GM21528 (cell line): ENCODE data around the gene IL1RL2.

Experiments
- ATAC-seq: cut with Tn5 transposase; IDR thresholded peaks from one replicate; pipeline ENCODE4 v1.9.1; 2021; ENCODE audit warnings: mild to moderate bottlenecking, moderate library complexity; ENCODE audit not compliant: unreplicated experiment, low FRiP score

IL1RL2 gene

GRCh38 chr2:102155703-102156515, 30.9 kb upstream of the IL1RL2 start:
- ATAC-seq, result no peak

GRCh38 chr2:102158011-102158755, 28.6 kb upstream of the IL1RL2 start:
- no peak for ATAC-seq

GRCh38 chr2:102159295-102159694, 27.5 kb upstream of the IL1RL2 start:
- ATAC-seq, result no peak

GRCh38 chr2:102166189-102166845, 20.5 kb upstream of the IL1RL2 start:
- ATAC-seq, result no peak

GRCh38 chr2:102168026-102168771, 18.6 kb upstream of the IL1RL2 start:
- no peak for ATAC-seq

GRCh38 chr2:102171946-102172345, 14.9 kb upstream of the IL1RL2 start:
- ATAC-seq, result no peak

- no peak for ATAC-seq
These were observed 14.1 kb upstream of the IL1RL2 start for GRCh38 chr2:102172745-102173144.

GRCh38 chr2:102176172-102176571, 10.7 kb upstream of the IL1RL2 start:
- no peak for ATAC-seq

- ATAC-seq, result no peak
These were observed 8.9 kb upstream of the IL1RL2 start for GRCh38 chr2:102177814-102178478.

- no peak for ATAC-seq
These were observed 7.8 kb upstream of the IL1RL2 start for GRCh38 chr2:102179061-102179460.

- ATAC-seq, result no peak
These were observed 6.8 kb upstream of the IL1RL2 start for GRCh38 chr2:102179788-102180686.

- no peak for ATAC-seq
These were observed 6.2 kb upstream of the IL1RL2 start for GRCh38 chr2:102180687-102180999.

- ATAC-seq, result no peak
These were observed 5.4 kb upstream of the IL1RL2 start for GRCh38 chr2:102181376-102181775.

GRCh38 chr2:102181919-102182635, 4.7 kb upstream of the IL1RL2 start:
- ATAC-seq, result no peak

GRCh38 chr2:102184018-102184417, 2.8 kb upstream of the IL1RL2 start:
- ATAC-seq, result no peak

GRCh38 chr2:102184568-102184967, 2.3 kb upstream of the IL1RL2 start:
- ATAC-seq, result no peak

- ATAC-seq, result no peak
These were observed 1.5 kb upstream of the IL1RL2 start for GRCh38 chr2:102185347-102185746.

GRCh38 chr2:102187496-102188150, 800 bp downstream of the IL1RL2 start:
- ATAC-seq, result no peak
